Measurements from ENCODE around the gene PPOX.
A peak's percentile ranks its signal among the peaks of the same experiment; 100 is the strongest.

The PPOX gene

DNA sequence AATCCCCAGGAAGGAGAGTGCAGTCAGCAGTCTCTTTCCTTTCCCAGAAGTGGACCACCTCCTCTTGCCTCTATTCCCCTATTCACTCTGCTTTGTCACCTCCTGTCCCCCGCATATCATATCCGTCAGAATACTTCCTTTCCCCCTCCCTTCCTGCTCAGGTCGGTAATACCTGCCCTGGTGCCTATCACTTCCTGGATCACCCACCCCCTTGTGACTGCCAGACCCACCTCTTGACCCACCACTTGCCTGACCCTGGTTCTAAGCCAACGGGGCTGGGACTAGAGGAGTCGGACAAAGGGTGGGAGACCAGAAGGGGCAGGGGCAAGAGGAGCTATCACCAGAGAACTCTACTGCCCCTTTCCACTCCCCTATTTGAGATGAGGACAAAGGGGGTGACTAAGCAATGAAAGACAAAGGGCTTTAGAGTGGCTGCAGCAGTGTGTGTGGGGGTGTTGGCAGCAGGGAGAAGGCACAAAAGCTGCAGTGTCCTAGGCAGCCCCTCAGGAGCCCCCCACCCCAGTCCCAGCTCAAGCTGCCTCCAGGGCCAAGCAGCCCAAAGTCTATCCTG, 34.3 kb downstream of the PPOX start:
- H3K27me3 ChIP-seq (ENCODE audit: insufficient read depth, poor library complexity, severe bottlenecking) = no peaks in the 10 kb centered on the region
- TF ChIP-seq, protein P1, sequence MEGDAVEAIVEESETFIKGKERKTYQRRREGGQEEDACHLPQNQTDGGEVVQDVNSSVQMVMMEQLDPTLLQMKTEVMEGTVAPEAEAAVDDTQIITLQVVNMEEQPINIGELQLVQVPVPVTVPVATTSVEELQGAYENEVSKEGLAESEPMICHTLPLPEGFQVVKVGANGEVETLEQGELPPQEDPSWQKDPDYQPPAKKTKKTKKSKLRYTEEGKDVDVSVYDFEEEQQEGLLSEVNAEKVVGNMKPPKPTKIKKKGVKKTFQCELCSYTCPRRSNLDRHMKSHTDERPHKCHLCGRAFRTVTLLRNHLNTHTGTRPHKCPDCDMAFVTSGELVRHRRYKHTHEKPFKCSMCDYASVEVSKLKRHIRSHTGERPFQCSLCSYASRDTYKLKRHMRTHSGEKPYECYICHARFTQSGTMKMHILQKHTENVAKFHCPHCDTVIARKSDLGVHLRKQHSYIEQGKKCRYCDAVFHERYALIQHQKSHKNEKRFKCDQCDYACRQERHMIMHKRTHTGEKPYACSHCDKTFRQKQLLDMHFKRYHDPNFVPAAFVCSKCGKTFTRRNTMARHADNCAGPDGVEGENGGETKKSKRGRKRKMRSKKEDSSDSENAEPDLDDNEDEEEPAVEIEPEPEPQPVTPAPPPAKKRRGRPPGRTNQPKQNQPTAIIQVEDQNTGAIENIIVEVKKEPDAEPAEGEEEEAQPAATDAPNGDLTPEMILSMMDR (IDR thresholded peaks at IDR 0.05; ENCODE audit: insufficient read depth, low read length) = no peak
- TF ChIP-seq, protein P2, sequence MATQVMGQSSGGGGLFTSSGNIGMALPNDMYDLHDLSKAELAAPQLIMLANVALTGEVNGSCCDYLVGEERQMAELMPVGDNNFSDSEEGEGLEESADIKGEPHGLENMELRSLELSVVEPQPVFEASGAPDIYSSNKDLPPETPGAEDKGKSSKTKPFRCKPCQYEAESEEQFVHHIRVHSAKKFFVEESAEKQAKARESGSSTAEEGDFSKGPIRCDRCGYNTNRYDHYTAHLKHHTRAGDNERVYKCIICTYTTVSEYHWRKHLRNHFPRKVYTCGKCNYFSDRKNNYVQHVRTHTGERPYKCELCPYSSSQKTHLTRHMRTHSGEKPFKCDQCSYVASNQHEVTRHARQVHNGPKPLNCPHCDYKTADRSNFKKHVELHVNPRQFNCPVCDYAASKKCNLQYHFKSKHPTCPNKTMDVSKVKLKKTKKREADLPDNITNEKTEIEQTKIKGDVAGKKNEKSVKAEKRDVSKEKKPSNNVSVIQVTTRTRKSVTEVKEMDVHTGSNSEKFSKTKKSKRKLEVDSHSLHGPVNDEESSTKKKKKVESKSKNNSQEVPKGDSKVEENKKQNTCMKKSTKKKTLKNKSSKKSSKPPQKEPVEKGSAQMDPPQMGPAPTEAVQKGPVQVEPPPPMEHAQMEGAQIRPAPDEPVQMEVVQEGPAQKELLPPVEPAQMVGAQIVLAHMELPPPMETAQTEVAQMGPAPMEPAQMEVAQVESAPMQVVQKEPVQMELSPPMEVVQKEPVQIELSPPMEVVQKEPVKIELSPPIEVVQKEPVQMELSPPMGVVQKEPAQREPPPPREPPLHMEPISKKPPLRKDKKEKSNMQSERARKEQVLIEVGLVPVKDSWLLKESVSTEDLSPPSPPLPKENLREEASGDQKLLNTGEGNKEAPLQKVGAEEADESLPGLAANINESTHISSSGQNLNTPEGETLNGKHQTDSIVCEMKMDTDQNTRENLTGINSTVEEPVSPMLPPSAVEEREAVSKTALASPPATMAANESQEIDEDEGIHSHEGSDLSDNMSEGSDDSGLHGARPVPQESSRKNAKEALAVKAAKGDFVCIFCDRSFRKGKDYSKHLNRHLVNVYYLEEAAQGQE (IDR thresholded peaks at IDR 0.05; ENCODE audit: insufficient replicate concordance, low read depth) = no peak
- TF ChIP-seq GABPA (IDR thresholded peaks at IDR 0.05; ENCODE audit: low read depth) (no peak), SPI1 (IDR thresholded peaks at IDR 0.05; ENCODE audit: borderline replicate concordance, low read depth) (no peak), POLR2AphosphoS5 (IDR thresholded peaks at IDR 0.05; ENCODE audit: low read depth) (no peak)
- no peak for DNase-seq (ENCODE audit: low read depth in 1 of 2, low spot score in 1 of 2)
- H3K27ac ChIP-seq (replicated peaks) = peak overlapping the region; percentile 95
- no peak overlapping the region for H3K4me3 ChIP-seq (replicated peaks; ENCODE audit: insufficient read depth, low read length)

GRCh38 chr1:161200992-161201835, 35.0 kb downstream of the PPOX start:
- no peak for TF ChIP-seq GABPA (IDR thresholded peaks at IDR 0.05; ENCODE audit: low read depth)
- peak; percentile 68; the same call in 1 of the 2 replicates for TF ChIP-seq SPI1 (IDR thresholded peaks at IDR 0.05; ENCODE audit: borderline replicate concordance, low read depth)
- peak overlapping the region; percentile 95 for H3K27ac ChIP-seq (replicated peaks)
- DNase-seq (ENCODE audit: low read depth in 1 of 2, low spot score in 1 of 2) = peak; percentile 57 to 82
- H3K27me3 ChIP-seq (ENCODE audit: insufficient read depth, poor library complexity, severe bottlenecking) = no peaks in the 10 kb centered on the region
- H3K4me3 ChIP-seq (replicated peaks; ENCODE audit: insufficient read depth, low read length) = peak overlapping the region; percentile 37

DNA sequence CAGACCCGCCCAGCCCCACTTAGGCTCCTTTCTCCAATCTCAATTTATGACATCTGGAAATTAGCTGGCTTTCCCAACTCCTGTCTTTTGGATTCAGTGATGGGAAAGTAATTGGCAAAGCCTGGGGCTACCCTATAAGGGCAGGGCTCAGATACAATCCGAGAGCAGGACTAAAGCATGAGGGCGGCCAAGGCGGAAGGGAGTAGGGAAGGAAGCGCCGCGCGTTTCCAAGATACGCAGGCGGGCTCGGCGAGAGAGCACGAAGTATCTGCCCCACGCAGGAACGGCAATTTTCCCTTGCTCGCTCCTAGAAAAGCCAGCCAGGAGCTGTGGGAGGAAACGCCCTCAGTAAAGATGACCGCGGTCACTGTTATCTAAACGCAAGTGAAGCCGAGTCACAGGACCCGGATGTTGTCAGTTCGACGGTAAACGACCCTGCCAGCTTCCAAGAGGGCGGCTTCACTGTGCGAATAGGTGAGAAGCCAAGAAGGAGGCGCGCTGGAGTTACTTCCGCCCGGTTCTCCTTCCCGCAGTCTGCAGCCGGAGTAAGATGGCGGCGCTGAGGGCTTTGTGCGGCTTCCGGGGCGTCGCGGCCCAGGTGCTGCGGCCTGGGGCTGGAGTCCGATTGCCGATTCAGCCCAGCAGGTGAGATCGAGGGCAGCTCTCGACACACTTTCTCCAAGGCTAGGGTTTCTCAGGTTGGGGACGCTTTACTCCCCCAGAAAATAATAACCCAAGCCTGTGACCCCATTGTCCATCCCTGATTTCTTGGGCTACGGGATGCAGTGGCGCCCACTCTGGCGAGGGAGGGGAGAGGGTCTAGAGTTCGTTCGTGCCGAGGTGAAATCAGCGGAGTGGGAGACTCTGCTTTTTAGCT, 35.8 kb downstream of the PPOX start, which contains the start of gene NDUFS2:
Gene NDUFS2, plus strand, starts transcription at position 532 of the 877 bp plus-strand sequence. Its CDS starts 19 bp downstream, at position 551.
- peak within 1 kb of the TSS; percentile 95 for H3K27ac ChIP-seq (replicated peaks)
- peak; percentile 87 for TF ChIP-seq POLR2AphosphoS5 (IDR thresholded peaks at IDR 0.05; ENCODE audit: low read depth)
- TF ChIP-seq, protein P1 (IDR thresholded peaks at IDR 0.05; ENCODE audit: insufficient read depth, low read length) = no peak
- TF ChIP-seq, protein P2 (IDR thresholded peaks at IDR 0.05; ENCODE audit: insufficient replicate concordance, low read depth) = peak; percentile 75
- peak; percentile 82 for TF ChIP-seq GABPA (IDR thresholded peaks at IDR 0.05; ENCODE audit: low read depth)
- peak; percentile 44; the same call in 1 of the 2 replicates for TF ChIP-seq SPI1 (IDR thresholded peaks at IDR 0.05; ENCODE audit: borderline replicate concordance, low read depth)

More for the DNA sequence above, 35.8 kb downstream of the PPOX start, which contains the start of gene NDUFS2:
- peak within 1 kb of the TSS; percentile 67 for H3K4me3 ChIP-seq (replicated peaks; ENCODE audit: insufficient read depth, low read length)
- DNase-seq (ENCODE audit: low read depth in 1 of 2, low spot score in 1 of 2) = peak; percentile 95 to 99
- H3K27me3 ChIP-seq (ENCODE audit: insufficient read depth, poor library complexity, severe bottlenecking) = no peaks in the 10 kb centered on the region
